HT-29 (cell line): ENCODE measurements around the gene CCDC86. TPM values are rescaled to one million over a fixed set of nuclear protein-coding genes. Genes with fewer than 3 reads are reported as not detected.
A peak's percentile ranks its signal among the peaks of the same experiment; 100 is the strongest.

Experiments used
- DNase-seq: peaks from one replicate; pipeline ENCODE4 v3.0.0-alpha.2; 2015; ENCODE audit warnings: low spot score
- total RNA-seq: library from RNA; depleted of rRNA; stranded (reverse); fragments of >200 nt; shearing (Covaris generic); gene quantifications from 2 replicates; pipeline ENCODE4 v1.2.3, GENCODE V29; 2014

CCDC86 gene
- total RNA-seq, 1 experiment from 2014 or later = 60.6 TPM

DNA sequence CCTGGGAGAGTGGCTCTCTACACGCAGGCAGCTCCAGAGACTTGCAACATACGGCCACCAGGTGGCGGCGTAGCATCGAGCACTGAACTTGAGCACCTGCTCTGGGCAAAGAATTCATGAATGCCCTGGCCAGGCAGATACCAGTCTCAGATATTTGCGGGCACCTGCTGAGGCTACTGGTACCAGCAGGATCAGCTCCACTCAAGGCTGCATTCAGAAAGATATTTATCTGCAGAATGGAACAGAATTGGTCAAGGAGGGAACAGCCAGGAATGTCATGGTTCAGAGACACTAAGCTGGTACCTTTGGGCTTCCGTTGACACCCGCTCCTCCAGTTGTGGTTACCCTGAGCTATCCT, 10.8 kb upstream of the CCDC86 start:
- DNase-seq = peak; percentile 94

DNA sequence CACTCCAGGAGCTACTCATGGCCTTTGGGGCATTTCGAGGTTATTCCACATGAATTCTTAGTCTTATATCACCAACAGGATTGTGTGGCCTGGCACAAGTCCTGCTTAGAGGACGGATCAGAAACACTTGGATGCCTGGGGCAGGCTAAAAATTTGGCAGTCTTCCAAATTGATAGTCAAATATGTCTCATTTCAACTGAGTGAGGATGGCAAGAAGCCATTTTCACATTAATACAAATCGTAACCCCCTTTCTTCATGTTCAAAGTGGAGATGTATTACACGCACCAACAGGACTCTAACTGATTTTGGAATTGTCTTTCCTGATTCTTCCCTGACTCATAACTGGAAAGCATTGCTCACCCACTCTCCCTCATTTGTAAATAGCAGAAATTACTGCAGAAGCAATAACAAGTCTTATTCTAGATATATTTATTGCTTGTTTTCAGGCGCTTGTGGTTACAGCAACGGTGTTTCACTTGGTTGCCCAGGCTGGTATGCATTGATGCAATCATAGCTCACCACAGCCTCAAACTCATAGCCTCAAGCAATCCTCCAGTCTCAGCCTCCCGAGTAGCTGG, 10.3 kb upstream of the CCDC86 start:
- no peak for DNase-seq

DNA sequence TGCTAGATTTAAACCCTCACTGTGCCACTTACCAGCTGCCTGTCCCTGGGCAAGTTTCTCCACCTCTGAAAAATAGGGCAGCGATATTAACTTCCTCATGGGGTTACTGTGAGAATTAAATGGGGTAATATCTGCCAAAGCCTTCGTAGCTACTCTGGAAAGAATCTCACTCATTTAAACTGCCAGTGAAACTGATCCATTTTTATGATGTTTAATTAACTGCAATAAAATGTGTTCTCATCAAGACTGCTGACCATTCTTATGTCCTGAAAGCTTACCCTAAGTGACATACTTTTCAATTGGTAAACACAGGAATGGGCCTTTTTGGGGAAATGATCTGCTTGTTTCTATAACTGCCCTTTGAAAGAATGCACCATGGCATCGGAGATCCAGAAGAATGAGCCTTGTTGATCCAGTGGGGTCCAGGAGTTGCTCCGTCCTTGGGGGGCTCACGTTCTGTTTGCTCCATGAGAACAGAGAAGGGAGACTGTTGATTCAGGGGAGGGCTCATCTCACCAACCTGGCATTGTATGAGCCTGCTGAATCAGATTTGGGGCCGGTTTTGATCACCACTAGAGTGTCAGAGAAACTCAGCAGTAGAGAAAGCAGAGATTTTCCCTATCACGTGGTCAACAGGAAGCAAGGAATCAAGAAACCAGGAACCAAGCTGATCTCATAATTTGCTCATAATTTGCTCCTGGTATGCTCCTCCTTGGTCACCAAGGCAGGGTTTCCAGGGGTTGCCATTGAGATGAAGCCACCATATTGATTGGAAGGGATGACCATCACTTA, 7.0 kb upstream of the CCDC86 start:
- DNase-seq = no peak

DNA sequence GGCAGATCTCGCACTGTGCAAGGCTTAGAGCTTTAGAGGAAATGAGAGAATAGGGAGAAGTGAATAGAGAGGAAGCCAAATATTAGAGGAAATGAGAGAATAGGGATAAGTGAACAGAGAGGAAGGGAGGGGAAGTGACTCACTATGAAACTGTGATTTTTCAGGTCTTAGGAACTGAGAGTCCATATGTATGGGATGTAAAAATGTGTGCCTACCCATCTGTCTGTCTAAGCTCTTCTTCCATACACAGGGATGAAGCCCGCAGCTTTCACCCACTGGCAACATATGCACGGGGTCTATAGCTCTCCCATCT, 6.4 kb upstream of the CCDC86 start:
- no peak for DNase-seq

DNA sequence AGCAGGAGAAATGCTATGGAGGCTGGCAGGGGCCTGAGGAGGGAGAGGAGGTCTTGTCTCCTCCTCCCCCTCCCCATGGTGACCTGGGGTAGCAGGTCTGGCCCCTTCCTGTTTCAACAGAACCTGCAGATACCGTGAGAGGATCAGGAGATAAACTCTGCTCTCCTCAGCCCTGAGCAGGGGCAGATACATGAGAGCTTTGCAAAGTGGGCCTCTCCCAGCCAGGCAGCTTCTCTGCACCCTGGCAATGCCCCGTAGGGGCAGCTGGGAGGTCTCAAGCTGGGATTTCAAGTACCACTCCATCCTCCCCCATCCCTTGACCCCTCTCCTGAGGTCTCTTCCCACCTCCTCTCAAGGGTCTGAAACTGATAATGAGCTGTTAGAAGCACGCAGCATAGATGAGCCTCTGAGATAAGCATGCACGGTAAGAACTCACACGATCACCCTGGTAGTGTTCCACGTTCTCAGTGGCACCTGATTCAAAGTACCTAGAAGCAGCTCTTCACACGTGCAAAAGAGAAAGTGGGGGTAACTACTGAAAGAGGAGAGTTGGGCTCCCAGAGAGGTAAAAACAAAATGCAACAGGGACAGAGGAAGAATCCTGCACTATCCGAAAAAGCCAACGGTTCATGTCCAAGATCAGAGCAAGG, 4.9 kb upstream of the CCDC86 start:
- DNase-seq = no peak

DNA sequence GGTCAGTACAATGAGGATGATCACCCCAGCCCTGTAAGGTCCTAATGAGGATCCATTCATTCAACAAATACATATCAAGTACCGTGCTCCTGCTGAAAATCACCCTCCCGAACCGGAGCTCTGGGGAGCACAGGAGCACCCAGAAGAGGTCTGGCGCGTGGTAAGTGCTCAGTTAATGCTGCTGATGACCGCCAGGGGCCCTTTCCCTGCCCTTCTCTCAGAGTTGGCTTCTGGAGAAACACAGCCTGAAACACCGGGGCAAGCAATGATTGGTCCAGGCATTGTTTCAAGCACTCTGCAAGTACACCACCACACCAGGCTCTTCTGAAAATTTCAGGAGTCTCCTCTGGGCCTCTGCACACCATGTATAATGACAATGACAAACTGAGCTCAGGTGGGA, 3.8 kb upstream of the CCDC86 start:
- peak; percentile 25 for DNase-seq

DNA sequence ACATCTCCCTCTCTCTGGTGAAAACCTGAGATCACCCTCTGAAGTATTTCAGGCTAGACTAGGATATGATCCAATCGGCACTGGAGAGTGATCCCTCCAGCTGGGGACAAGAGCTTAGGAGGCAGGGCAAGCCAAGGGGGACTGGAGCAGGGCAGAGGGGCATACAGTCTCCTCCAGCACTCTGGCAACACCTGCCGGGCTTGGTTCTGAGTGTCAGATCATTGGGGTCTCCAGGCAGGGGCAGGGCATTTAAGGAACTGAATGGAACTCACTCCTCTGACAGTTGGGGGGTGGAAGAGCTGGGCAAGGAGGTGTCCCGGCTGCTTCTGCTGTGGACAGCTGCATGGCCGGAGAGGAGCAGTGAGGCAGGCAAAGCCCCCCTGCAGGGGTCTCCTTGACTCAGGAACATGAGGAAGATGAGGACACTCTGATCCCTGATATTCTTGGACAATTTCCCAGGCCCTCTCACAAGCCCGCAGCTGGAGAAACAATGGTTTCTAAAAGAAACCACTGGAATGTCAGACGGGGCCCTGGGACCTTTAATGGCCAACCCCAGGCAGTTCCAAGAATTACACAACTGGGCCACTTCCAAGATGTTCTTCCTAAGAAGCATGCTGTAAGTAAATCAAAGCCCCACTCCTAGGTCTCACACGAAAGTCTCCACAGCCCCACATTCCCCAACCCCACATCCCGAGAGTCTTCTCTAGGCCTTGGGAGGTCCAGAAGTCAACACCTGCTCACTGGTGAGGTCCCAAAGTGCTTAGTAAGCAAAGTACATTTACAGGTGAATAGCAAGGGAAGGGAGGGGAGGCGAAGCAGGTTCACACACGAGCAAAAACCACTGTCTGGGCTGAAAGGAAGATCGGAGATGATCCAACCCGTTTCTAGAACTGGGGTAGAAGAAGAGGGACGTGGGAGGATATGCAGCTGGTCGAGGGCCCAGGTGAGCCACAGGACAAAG, 1.2 kb upstream of the CCDC86 start:
- no peak for DNase-seq

DNA sequence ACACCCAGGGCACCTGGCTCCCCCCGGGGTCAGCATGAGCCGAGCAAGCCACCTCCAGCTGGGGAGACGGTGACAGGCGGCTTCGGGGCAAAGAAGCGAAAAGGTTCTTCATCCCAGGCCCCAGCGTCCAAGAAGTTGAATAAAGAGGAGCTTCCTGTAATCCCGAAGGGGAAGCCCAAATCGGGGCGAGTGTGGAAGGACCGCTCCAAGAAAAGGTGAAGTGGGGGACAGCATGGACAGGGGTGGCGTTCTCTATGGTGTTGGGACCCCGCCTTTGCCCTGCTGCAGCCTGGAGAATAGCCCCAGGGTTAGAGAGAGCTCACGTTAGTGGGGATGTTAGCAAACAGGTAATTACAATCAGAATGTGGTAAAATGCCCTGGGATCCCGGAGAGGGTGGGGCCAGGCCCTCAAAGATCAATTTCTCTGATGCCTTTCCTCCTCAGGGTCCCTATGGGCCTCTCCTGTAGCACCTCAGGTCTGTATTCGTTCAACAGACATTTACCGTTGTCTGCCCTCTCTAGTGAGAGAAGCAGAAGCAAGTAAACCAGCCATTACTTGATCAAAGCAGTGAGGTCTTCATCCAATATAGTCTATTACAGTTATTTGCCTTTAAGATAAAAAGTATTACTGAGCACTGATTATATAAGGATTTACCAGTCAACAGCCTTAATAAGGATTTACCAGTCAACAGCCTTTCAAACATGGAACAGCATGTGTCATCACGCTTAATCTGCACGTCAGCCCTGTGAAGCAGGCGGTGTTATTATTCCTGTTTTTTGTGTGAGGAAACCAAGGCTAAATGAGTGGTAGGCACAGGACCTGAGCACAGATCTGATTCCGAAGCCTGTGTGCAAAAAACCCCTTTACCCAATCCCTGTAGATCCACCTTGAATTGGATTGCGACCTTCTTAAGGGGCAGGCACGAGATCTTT, 1.0 kb downstream of the CCDC86 start:
- DNase-seq = peak; percentile 17

DNA sequence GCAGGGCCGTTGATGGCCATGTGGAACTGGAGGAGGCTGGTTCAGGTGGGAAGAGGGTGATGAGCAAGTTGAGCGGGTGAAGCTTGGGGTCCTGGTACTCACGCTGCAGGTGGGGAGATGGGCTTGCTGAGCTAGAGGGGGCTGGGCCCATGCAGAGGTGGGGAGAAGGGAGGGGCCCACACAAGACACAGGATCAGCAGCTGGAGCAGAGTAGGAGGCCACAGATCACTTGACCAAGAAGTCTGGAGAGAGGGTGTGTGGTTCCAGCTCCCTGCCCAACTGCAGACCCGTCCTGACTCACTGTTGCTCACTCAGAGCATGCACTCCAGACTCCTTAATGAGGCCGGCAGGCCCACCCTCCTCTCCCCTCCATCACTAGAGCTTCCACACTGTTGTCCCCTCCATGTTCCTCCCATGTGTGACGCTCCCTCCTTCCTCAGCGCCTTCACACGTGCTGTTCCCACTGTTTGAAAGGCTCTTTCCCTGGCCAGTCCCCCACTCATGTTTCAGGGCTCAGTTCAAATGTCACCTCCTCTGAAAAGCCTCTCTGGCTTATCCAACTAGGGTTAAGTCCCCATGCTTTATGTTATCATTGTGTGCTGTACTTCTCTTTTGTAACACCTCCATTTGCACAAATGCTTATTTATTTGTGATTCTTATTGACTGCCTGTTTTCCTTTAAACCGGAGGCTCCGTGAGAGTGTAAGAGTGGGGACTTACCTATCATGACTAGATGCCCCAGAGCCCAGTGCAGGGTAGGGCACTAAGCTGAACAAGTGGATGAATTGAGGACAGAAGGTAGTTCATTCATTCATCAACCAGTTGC, 2.3 kb downstream of the CCDC86 start:
- DNase-seq = no peak

DNA sequence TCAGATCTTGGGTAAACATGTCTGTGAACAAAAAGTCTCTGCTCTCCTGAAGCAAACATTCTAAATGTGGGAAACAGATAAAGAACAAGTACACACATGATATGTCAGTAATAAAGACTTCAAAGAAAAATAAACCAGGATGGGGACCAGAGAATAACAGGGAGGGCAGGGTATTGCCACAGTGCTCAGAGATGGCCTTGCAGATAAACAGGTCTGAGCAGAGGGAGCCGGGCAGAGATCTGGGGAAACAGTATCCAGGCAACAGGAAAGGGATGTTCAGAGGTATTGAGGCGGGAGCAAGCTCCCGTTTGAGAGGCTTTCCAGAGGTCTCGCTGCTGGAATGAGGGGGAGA, 2.9 kb downstream of the CCDC86 start:
- DNase-seq = no peak

DNA sequence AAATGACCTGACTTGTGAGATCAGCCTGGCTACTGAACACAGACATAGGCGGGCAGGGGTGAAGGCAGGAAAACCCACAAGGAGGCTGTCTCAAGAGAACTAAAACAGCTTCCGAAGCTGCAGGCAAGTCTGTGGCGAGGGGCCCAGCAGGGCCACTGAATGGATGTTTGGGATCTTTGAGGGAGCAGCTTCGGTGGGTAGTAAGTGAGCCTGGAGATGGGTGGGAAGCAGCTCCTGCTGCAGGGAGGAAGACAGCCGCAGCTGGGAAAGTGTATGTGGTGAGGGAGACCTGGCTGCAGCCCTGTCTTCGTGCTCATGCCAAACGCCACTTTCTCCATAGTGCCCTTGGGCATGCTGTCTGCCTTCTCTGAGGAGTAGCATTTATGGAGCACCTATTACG, 3.4 kb downstream of the CCDC86 start:
- DNase-seq = no peak

DNA sequence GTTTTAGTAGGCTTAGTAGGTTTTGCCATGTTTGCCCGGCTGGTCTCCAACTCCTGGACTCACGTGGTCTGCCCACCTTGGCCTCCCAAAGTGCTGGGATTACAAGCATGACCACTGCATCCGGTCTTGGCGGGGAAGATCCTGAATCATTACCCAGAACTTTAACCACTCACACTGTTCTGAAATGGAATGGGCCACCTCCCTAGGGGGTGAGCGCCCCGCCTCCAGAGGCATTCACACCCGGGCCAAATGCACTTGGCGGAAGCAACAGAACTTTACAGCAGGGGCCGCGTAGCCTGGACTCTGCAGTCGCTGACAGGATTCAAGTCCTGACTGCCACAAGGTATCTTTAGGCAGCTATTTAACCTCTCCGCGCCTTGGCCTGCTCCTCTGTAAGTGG, 5.4 kb downstream of the CCDC86 start:
- DNase-seq = no peak

DNA sequence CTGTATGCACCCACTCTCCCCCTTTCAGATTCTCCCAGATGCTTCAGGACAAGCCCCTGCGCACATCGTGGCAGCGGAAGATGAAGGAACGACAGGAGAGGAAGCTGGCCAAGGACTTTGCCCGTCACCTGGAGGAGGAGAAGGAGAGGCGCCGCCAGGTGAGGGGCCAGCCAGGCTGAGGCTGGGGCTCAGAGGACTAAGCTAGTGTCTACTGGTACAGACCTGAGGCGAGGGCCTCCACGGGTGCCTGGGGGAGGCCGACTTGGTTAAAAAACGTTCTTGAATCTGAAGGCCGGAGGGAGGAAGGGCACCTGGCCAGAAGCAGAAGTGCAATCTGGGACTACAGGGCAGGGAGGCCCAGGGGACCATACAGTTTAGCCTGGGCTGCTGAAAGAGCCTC, 6.0 kb downstream of the CCDC86 start:
- DNase-seq = no peak

DNA sequence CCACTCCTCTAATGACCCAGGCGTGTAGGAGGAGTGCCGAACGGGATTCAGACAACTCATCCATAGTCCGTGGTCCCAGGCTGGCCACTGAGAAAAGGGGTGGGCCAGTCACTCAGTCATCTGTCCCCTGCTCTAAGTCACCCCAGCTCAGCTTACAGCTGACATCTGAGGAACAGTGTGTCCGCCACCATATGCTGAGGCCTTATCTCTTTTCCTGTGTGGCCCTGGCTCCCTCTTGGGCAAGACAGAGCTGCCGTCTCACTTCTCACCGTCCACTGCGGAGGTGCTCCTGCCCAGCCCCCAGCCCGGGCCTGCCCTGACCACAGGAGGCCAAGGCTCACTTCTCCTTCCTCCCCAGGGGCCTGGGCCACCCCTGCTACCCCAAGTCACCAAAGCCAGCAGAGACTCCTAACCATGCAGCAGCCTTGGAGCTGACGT, 6.8 kb downstream of the CCDC86 start:
- DNase-seq = no peak

DNA sequence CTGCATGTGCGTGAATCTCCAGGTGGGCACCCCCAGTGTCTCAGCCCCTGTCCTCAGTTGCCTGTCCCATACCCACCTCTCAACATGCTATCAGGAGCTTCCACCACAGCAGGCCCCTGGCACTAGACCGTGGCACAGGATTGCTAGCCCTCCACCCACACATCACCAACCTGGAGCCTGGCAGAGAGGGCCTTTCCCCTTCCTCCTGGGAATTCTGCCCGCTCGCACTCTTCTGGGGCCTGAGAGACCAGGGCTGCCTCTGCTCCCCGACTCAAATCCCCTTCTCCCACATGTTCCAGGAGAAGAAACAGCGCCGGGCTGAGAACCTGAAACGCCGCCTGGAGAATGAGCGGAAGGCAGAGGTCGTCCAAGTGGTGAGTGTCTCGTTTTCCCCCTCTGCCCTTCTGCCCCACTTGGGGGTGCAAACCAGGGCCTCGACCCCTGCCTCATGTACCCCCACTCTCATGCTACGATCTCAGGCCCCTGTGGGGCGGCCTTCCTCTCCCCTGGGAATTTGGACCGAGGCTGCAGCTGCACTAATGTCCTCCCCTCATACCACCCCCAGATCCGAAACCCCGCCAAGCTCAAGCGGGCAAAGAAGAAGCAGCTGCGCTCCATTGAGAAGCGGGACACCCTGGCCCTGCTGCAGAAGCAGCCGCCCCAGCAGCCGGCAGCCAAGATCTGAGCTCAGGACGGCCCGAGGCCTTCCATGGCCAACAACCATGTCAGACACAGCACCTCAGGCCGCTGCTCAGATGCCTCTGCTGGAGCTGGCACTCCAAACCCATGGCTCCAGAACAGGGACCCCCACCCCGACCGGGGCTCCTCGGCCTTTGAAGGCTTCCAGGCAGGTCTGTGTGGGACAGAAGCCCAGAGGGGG, 8.0 kb downstream of the CCDC86 start:
- DNase-seq = no peak

DNA sequence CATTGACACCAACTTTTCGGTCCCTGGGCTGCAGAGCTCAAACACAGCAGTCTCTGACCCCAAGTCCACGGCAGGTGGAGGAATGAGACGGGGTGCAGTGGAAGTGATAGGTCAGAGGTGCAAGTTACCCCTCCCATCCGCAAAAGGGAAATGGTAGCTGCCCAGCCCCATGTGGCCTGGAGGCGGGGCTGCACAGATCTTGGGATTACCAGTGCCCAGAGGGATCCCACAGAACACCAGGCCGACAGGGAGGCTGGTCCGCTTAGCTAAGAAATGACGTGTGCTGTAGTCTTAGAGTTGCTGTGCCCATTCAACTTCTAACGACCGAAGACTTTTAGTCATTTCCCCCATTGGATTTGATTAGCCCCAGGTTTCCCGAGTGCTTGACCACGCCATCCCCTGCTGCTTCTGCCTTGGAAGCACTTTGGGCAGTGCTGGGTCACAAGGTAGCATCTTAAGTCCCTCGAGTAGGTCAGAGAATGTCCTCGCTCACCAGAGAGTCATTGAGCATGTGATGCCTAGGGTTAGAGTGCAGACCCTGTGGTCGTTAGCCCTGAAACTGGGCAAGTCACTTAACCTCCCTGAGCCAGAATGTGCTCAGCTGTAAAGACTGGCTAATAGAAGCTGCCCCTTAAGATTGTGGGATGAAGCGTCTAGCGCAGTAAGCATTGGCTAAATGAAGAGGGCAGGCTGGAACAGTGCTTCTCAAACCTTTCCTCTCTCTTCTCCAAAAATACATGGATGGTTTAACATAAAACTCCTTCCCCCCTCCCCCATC, 9.6 kb downstream of the CCDC86 start:
- no peak for DNase-seq

DNA sequence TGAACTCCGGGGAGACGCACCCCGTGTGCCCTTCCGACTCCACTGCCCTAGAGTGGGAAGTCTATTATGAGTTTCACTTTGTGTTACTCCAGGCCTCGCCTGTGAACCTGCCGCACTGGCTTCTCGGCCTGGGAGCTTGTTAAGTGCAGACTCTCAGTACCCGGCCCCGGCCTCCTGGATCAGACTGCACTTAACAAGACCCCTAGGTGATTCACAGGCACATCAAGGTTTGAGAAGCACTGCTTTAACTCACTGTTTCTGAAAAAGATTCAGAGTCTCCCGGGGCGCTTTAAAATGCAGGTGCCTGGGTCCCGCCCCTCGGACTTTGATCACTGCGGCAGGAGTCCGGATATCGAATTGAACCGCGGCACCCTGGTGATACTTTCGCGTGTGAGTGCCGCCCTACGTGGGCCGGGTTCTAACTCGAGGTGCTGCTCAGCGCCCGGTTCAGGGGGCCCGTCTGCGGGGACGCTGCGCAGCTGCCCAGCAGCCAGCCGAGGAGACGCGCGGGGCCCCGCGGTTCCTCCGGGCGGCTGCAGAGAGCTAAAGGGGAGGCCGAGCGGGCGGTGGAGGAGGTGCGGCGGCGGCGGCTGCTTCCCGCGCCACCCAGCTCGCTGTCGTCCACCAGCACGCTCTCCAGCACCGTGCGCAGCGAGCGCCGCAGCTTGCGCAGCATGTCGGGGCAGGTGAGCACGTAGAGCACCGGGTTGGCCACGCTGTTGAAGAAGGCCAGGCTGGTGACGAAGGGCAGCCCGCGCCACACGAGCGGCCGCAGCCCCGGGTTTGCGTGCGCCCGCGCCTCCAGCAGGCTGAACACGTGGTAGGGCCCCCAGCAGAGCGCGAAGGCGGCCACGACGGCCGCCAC, 10.4 kb downstream of the CCDC86 start:
- DNase-seq = peak; percentile 83
